Muscle of leg (tissue), 11 donors: Measurements from ENCODE around the gene ETFA. TPM values are rescaled to one million over a fixed set of nuclear protein-coding genes. Genes with fewer than 3 reads are reported as not detected.

Source experiments
- DNase-seq: peaks from one replicate; pipeline ENCODE4 v3.0.0; 2013
- H3K27ac ChIP-seq: one replicate; pipeline ENCODE4 v1.5.1; 2013; ENCODE audit warnings: mild to moderate bottlenecking, low read length, control low read depth
- H3K27me3 ChIP-seq: one replicate; pipeline ENCODE4 v1.6.1; 2013; ENCODE audit warnings: low read length; ENCODE audit not compliant: control insufficient read depth, insufficient read depth
- H3K36me3 ChIP-seq: one replicate; pipeline ENCODE4 v1.6.1; 2013; ENCODE audit warnings: low read length; ENCODE audit not compliant: control insufficient read depth, insufficient read depth
- H3K4me1 ChIP-seq: one replicate; pipeline ENCODE4 v1.6.1; 2013; ENCODE audit warnings: low read length; ENCODE audit not compliant: control insufficient read depth, insufficient read depth
- H3K4me3 ChIP-seq: one replicate; pipeline ENCODE4 v1.5.1; 2013; ENCODE audit warnings: low read length, control low read depth
- H3K9me3 ChIP-seq: replicated peaks from 2 replicates; pipeline ENCODE4 v1.6.1; 2013; ENCODE audit warnings: low read depth, low read length; ENCODE audit not compliant: control insufficient read depth
- WGBS: methylation state at CpG from one replicate; pipeline ENCODE4 v1.1.5; 2013; ENCODE audit warnings: missing lambda C conversion rate; ENCODE audit not compliant: insufficient coverage; 5-methylcytosine and 5-hydroxymethylcytosine counted together
- polyA plus RNA-seq, 8 donors: library from polyadenylated mRNA; unstranded; fragments of 120-200 nt; gene quantifications; one replicate each; pipeline versions ENCODE4 v1.2.1 to v1.2.3, GENCODE V29; 2013; ENCODE audit warnings: inconsistent platforms in 1 of 8, low replicate concordance in 1 of 8; ENCODE audit not compliant: insufficient read length in 8 of 8, insufficient read depth in 1 of 8
- total RNA-seq: library from RNA; stranded (reverse); fragments of 120-200 nt; gene quantifications from one replicate; pipeline ENCODE4 v1.2.4, GENCODE V29; 2013

ETFA gene
- total and polyA plus RNA-seq, 9 donors, result 112 to 141 (median 119) TPM

GRCh38 chr15:76208084-76208785 lies 103.0 kb downstream of the ETFA start:
- no peak overlapping the region for H3K27ac ChIP-seq
- H3K4me1 ChIP-seq, result peaks cover 11% of the 10 kb centered on the region
- DNase-seq, result no peak
- H3K4me3 ChIP-seq, result no peak overlapping the region
- H3K27me3 ChIP-seq, result no peaks in the 10 kb centered on the region
- H3K36me3 ChIP-seq, result peaks cover 38% of the 10 kb centered on the region
- WGBS, result 79% methylated on average over 5 of the region's 8 CpGs
- H3K9me3 ChIP-seq, result no peaks in the 10 kb centered on the region

DNA sequence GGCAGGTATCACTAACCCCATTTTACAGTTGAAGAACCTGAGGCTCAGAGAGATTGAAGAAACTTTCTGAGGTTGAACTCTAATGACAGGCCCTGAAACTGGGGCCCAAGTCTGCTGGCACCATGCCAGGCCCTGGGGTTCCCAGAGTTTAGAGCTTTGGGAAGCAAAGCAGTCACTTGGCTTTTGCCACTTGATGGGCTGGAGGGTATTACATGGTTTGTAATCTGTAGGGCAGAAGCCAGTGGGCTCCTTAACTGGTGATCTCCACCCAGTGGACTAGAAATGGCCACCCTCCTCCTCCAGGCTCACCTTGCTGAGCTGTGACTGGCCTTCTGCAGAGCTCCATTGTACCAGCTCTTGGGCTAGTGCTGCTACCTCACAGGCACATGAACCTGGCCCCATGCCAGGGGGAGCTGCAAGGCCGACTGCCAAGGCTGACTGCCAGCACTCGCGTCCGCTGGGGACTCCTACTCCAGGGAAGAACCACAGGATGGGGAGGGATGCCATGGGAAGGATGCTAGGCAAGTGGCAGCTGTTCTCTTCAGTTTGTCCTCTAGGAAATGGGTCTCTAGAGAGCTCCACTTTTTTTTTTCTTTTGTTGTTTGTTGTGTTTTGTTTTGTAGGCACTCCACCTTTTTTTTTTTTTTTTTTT lies 104.8 kb downstream of the ETFA start:
- peak; percentile 54 for DNase-seq
- H3K4me1 ChIP-seq, result peaks cover 11% of the 10 kb centered on the region
- peaks cover 26% of the 10 kb centered on the region for H3K36me3 ChIP-seq
- no peaks in the 10 kb centered on the region for H3K9me3 ChIP-seq
- no peak overlapping the region for H3K4me3 ChIP-seq
- H3K27me3 ChIP-seq, result no peaks in the 10 kb centered on the region
- WGBS, result 43% methylated on average over 3 of the region's 4 CpGs
- no peak overlapping the region for H3K27ac ChIP-seq

GRCh38 chr15:76204916-76205460 lies 106.3 kb downstream of the ETFA start:
- H3K36me3 ChIP-seq, result peaks cover 13% of the 10 kb centered on the region
- no peaks in the 10 kb centered on the region for H3K9me3 ChIP-seq
- 71% methylated on average over 6 of the region's 11 CpGs for WGBS
- no peak overlapping the region for H3K27ac ChIP-seq
- peaks cover 11% of the 10 kb centered on the region for H3K4me1 ChIP-seq
- no peaks in the 10 kb centered on the region for H3K27me3 ChIP-seq
- no peak overlapping the region for H3K4me3 ChIP-seq
- DNase-seq, result no peak

DNA sequence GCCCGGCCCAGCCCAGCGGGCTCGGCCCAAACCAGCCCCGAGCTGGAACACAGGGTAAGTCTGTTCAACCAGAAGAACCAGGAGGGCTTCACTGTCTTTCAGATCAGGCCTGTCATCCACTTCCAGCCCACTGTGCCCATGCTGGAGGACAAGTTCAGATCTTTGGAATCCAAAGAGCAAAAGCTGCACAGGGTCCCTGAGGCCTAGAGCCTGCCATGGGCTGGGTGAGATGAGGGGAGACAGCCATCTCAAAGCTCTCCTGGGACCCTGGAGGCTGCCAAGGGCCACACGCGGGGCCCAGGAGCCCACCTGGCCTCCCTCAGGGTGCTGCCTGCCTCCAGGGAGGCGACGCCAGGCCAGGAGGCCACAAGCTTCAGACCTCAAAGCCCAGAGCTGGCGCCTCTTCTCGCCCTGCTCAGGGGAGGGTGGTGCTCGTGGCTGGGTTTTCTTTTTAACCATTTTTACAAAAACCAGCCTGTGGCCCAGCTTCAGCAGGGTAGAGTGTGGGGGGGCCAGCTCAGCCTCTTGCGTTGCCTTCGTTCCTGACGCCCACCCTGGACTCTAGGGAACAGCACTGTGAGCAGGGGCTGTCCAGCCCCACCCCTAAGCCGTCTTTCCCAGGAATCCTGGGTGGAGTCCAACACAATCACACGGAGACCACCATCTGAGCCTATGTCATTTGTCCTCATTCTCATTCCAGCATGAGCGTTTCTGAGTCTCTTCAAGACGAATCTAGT lies 107.0 kb downstream of the ETFA start:
- no peak for DNase-seq
- WGBS, result 62% methylated on average over 9 of the region's 18 CpGs
- Histone ChIP-seq H3K4me1 (peaks cover 11% of the 10 kb centered on the region), H3K27ac (no peak overlapping the region), H3K27me3 (no peaks in the 10 kb centered on the region), H3K4me3 (no peak overlapping the region), H3K9me3 (no peaks in the 10 kb centered on the region), H3K36me3 (peaks cover 7% of the 10 kb centered on the region)

DNA sequence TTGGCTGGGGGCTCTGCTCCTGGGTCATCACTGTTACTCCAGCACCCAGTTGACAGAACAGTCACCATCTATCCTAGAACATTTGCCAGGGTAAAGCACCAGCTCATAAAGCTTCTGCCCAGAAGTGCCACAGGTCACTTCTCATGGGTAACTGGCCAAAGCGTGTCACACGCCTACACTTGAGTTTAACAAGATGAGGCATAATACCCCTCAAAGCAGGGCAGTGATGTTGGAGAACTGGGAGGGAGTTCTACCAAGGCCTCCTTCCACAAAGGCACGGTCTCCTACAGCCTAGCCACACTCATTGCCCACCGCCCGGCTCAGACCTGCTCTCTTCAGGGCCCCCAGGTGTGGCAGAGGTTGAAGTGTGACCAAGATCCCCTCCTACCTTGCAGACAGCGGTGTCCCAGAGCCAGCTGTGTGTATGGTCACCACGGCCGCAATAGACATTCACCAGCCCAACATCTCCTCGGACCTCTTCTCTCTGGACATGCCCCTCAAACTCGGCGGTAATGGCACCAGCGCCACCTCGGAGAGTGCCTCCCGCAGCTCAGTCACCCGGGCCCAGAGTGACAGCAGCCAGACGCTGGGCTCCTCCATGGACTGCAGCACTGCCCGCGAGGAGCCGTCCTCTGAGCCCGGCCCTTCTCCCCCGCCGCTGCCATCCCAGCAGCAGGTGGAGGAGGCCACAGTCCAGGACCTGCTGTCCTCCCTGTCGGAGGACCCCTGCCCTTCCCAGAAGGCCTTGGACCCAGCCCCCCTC lies 107.7 kb downstream of the ETFA start:
- Histone ChIP-seq H3K27me3 (no peaks in the 10 kb centered on the region), H3K4me3 (no peak overlapping the region), H3K36me3 (peaks cover 5% of the 10 kb centered on the region), H3K27ac (no peak overlapping the region), H3K4me1 (peaks cover 11% of the 10 kb centered on the region), H3K9me3 (no peaks in the 10 kb centered on the region)
- DNase-seq, result no peak
- WGBS, result 94% methylated on average over 18 of the region's 23 CpGs

GRCh38 chr15:76201536-76202255 lies 109.6 kb downstream of the ETFA start:
- H3K4me3 ChIP-seq, result no peak overlapping the region
- WGBS, result 84% methylated on average over 5 of the region's 6 CpGs

GRCh38 chr15:76200641-76201105 lies 110.6 kb downstream of the ETFA start:
- no peak for DNase-seq
- WGBS, result 43% methylated on average over 2 of the region's 5 CpGs

More at GRCh38 chr15:76201536-76202255, 109.6 kb downstream of the ETFA start:
- Histone ChIP-seq H3K27me3 (no peaks in the 10 kb centered on the region), H3K36me3 (peaks cover 2% of the 10 kb centered on the region), H3K4me1 (peaks cover 8% of the 10 kb centered on the region), H3K9me3 (no peaks in the 10 kb centered on the region), H3K27ac (no peak overlapping the region)
- DNase-seq, result no peak

DNA sequence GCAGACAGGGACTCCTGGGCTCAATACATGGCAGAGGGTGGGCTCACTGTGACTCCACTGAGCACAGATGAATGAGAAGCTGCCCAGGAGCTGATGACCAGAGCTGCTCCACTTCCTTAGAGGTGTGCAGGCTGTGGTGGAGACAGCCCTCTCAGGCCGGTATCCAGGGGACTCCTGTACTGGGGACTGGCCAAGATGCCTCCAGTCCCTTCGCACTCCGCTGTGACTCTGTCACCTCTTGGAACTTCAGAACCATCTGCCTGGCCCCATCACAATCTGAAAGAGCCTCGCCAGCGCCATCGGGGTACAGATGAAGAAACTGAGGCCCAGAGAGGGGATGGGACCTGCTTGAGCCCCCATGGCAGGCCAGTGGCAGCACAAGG lies 111.2 kb downstream of the ETFA start:
- DNase-seq, result no peak
- no peak overlapping the region for H3K4me3 ChIP-seq
- H3K27ac ChIP-seq, result no peak overlapping the region
- H3K27me3 ChIP-seq, result no peaks in the 10 kb centered on the region
- 88% methylated on average over 6 of the region's 6 CpGs for WGBS
- peaks cover 11% of the 10 kb centered on the region for H3K4me1 ChIP-seq
- H3K36me3 ChIP-seq, result no peaks in the 10 kb centered on the region
- no peaks in the 10 kb centered on the region for H3K9me3 ChIP-seq

More at GRCh38 chr15:76200641-76201105, 110.6 kb downstream of the ETFA start:
- peaks cover 11% of the 10 kb centered on the region for H3K4me1 ChIP-seq
- H3K27ac ChIP-seq, result no peak overlapping the region
- no peaks in the 10 kb centered on the region for H3K27me3 ChIP-seq
- no peak overlapping the region for H3K4me3 ChIP-seq
- H3K36me3 ChIP-seq, result no peaks in the 10 kb centered on the region
- H3K9me3 ChIP-seq, result no peaks in the 10 kb centered on the region
